GM23338 (cell line): ENCODE data around the gene TASP1. TPM values are rescaled to one million over a fixed set of nuclear protein-coding genes. Genes with fewer than 3 reads are reported as not detected.

ENCODE experiments used
- ATAC-seq: fragments of 200-7000 bp; cut with Tn5 transposase; 3 replicates; pipeline ENCODE4 v1.9.1; 2020
- DNase-seq: peaks from one replicate; pipeline ENCODE4 v3.0.0-alpha.2; 2015; ENCODE audit warnings: low spot score
- H2AFZ ChIP-seq: fragments of 200-600 bp; sonication (generic); 2 replicates; pipeline ENCODE4 v1.8.0; 2016; ENCODE audit warnings: antibody characterized with exemption, mild to moderate bottlenecking, moderate library complexity
- H3F3A ChIP-seq: fragments of 200-600 bp; sonication (generic); replicated peaks from 2 replicates; pipeline ENCODE4 v1.8.0; 2017; ENCODE audit warnings: antibody characterized with exemption, mixed run types, low read depth
- H3K27ac ChIP-seq: fragments of 200-600 bp; sonication (generic); 2 replicates; pipeline ENCODE4 v1.6.1; 2016; ENCODE audit warnings: low read depth
- H3K27me3 ChIP-seq: fragments of 200-600 bp; sonication (generic); 2 replicates; pipeline ENCODE4 v1.8.0; 2016; ENCODE audit warnings: mild to moderate bottlenecking, mixed run types, moderate library complexity; ENCODE audit not compliant: insufficient read depth
- H3K36me3 ChIP-seq: fragments of 200-600 bp; sonication (generic); 2 replicates; pipeline ENCODE4 v1.8.0; 2016; ENCODE audit warnings: mild to moderate bottlenecking; ENCODE audit not compliant: insufficient read depth
- H3K4me1 ChIP-seq: fragments of 200-600 bp; sonication (generic); 2 replicates; pipeline ENCODE4 v1.8.0; 2016; ENCODE audit warnings: mild to moderate bottlenecking, moderate library complexity; ENCODE audit not compliant: insufficient read depth
- H3K4me2 ChIP-seq: fragments of 200-600 bp; sonication (generic); 2 replicates; pipeline ENCODE4 v1.7.1; 2017; ENCODE audit warnings: mixed run types
- H3K4me3 ChIP-seq: fragments of 200-600 bp; sonication (generic); 2 replicates; pipeline ENCODE4 v1.6.1; 2016; ENCODE audit warnings: mixed run types
- H3K79me2 ChIP-seq: fragments of 200-600 bp; sonication (generic); replicated peaks from 2 replicates; pipeline ENCODE4 v1.8.0; 2017; ENCODE audit warnings: mild to moderate bottlenecking; ENCODE audit not compliant: insufficient read depth
- H3K9me2 ChIP-seq: fragments of 200-600 bp; sonication (generic); 2 replicates; pipeline ENCODE4 v1.8.0; 2017; ENCODE audit not compliant: insufficient read depth
- H4K20me1 ChIP-seq: fragments of 200-600 bp; sonication (generic); replicated peaks from 2 replicates; pipeline ENCODE4 v1.8.0; 2017; ENCODE audit warnings: mild to moderate bottlenecking; ENCODE audit not compliant: insufficient read depth
- H3K27ac Mint-ChIP-seq: 2 replicates; pipeline ENCODE4 v1.8.0; 2020; ENCODE audit warnings: inconsistent platforms, mild to moderate bottlenecking, moderate library complexity, mixed read lengths
- H3K27me3 Mint-ChIP-seq: 3 replicates; pipeline ENCODE4 v1.8.0; 2022; ENCODE audit warnings: low read depth, mild to moderate bottlenecking, moderate library complexity, mixed read lengths, inconsistent platforms; ENCODE audit not compliant: insufficient read depth, poor library complexity
- H3K36me3 Mint-ChIP-seq: 3 replicates; pipeline ENCODE4 v1.8.0; 2021; ENCODE audit warnings: low read depth, mild to moderate bottlenecking, inconsistent platforms, moderate library complexity, mixed read lengths
- H3K4me1 Mint-ChIP-seq: 3 replicates; pipeline ENCODE4 v1.8.0; 2020; ENCODE audit warnings: mild to moderate bottlenecking, inconsistent platforms, mixed read lengths
- H3K4me3 Mint-ChIP-seq: 3 replicates; pipeline ENCODE4 v1.8.0; 2021; ENCODE audit warnings: moderate library complexity, mild to moderate bottlenecking, inconsistent platforms, mixed read lengths
- H3K9me3 Mint-ChIP-seq: 3 replicates; pipeline ENCODE4 v1.8.0; 2020; ENCODE audit warnings: moderate library complexity, mild to moderate bottlenecking, inconsistent platforms, mixed read lengths
- CTCF ChIP-seq, 2 experiments: fragments of 200-600 bp in 1 of 2; sonication (generic) in 1 of 2; conservative IDR thresholded peaks; 2 replicates each; pipeline versions ENCODE4 v1.5.1 to v1.6.1; 2016 to 2017; ENCODE audit warnings: antibody characterized with exemption in 2 of 2, low read depth in 2 of 2, mild to moderate bottlenecking in 2 of 2, moderate library complexity in 1 of 2
- EZH2 ChIP-seq: fragments of 200-600 bp; sonication (generic); IDR thresholded peaks from one replicate; pipeline ENCODE4 v1.8.0; 2017; ENCODE audit warnings: antibody characterized with exemption, mild to moderate bottlenecking, low read depth; ENCODE audit not compliant: unreplicated experiment
- STAT1 ChIP-seq: IDR thresholded peaks from one replicate; pipeline ENCODE4 v1.6.1; 2016; ENCODE audit warnings: antibody characterized with exemption; ENCODE audit not compliant: unreplicated experiment
- ZNF114 ChIP-seq: fragments of 250-450 bp; sonication (Bioruptor Pico); IDR thresholded peaks from 2 replicates; pipeline ENCODE4 v1.5.0; 2020; ENCODE audit warnings: mild to moderate bottlenecking, moderate library complexity
- ZNF331 ChIP-seq: fragments of 250-450 bp; sonication (Bioruptor Pico); IDR thresholded peaks from 2 replicates; pipeline ENCODE4 v1.5.0; 2020; ENCODE audit warnings: low read depth, mild to moderate bottlenecking, moderate library complexity
- ZNF462 ChIP-seq: fragments of 250-450 bp; sonication (Bioruptor Pico); IDR thresholded peaks from 2 replicates; pipeline ENCODE4 v1.5.0; 2020; ENCODE audit warnings: mild to moderate bottlenecking, moderate library complexity
- polyA plus RNA-seq: library from polyadenylated mRNA; unstranded; fragments of >200 nt; fragmentation: Nextera tagmentation; extraction: Ambion mirVana; gene quantifications from 2 replicates; pipeline ENCODE4 v1.2.1, GENCODE V29; 2016
- total RNA-seq: library from RNA; depleted of rRNA; stranded (reverse); fragments of >200 nt; shearing (Covaris generic); gene quantifications from 2 replicates; pipeline ENCODE4 v1.2.3, GENCODE V29; 2014

TASP1 gene
- total and polyA plus RNA-seq, 2 experiments from 2014 or later, result 9.7 to 9.8 TPM

- TF ChIP-seq ZNF462 (CRISPR knock-in tag), result no peak
- no peak for TF ChIP-seq ZNF114
- no peak for TF ChIP-seq STAT1
- TF ChIP-seq ZNF331 (CRISPR knock-in tag), result no peak
Observed at GRCh38 chr20:13681248-13682125, 42.8 kb upstream of the TASP1 start (continued).

- ATAC-seq (no peak), DNase-seq (no peak)
- no peaks in the 10 kb centered on the region for H3K36me3 Mint-ChIP-seq
- Histone ChIP-seq H3K27me3 (no peaks in the 10 kb centered on the region), H4K20me1 (no peaks in the 10 kb centered on the region), H3F3A (no peaks in the 10 kb centered on the region), H3K36me3 (no peaks in the 10 kb centered on the region), H3K4me2 (no peak overlapping the region), H3K4me3 (no peak overlapping the region), H3K79me2 (no peaks in the 10 kb centered on the region), H3K4me1 (no peaks in the 10 kb centered on the region), H3K9me2 (peaks cover 3% of the 10 kb centered on the region), H3K27ac (no peak overlapping the region), H2AFZ (peak overlapping the region; percentile 43; the same call in 1 of the 2 replicates)
- no peak overlapping the region for H3K4me3 Mint-ChIP-seq
- H3K4me1 Mint-ChIP-seq, result no peaks in the 10 kb centered on the region
- peaks cover 3% of the 10 kb centered on the region for H3K27me3 Mint-ChIP-seq
- H3K27ac Mint-ChIP-seq, result no peak overlapping the region
- no peak for TF ChIP-seq CTCF (conservative IDR thresholded peaks at IDR 0.05; ENCODE audit: low read depth in 2 of 2)
- TF ChIP-seq ZNF331 (CRISPR knock-in tag), result no peak
- no peak for TF ChIP-seq EZH2
- H3K9me3 Mint-ChIP-seq, result no peaks in the 10 kb centered on the region
Observed at GRCh38 chr20:13678944-13679343, 40.2 kb upstream of the TASP1 start.
